ENCODE measurements around the gene GOLGA2. TPM values are rescaled to one million over a fixed set of nuclear protein-coding genes. Genes with fewer than 3 reads are reported as not detected.
"Not testable (repeated sequence)": the region's sequence is repeated elsewhere in the genome, so short reads cannot be mapped to it uniquely, and the experiment has no call there.

GOLGA2 gene
- total RNA-seq, 1 donor = 116 TPM

GRCh38 chr9:128233817-128234406 lies 41.9 kb downstream of the GOLGA2 start:
- no peak overlapping the region for H3K4me3 ChIP-seq (ENCODE audit: low read depth, low read length)
- DNase-seq (ENCODE audit: low read depth) = no peak
- TF ChIP-seq CTCF (IDR thresholded peaks at IDR 0.05; ENCODE audit: insufficient read depth, low read depth, low read length) = no peak

- TF ChIP-seq CTCF (IDR thresholded peaks at IDR 0.05; ENCODE audit: insufficient read depth, low read depth, low read length) = no peak
- DNase-seq (ENCODE audit: low read depth) = no peak
- no peak overlapping the region for H3K4me3 ChIP-seq (ENCODE audit: low read depth, low read length)
Measured at GRCh38 chr9:128232528-128233428, 43.0 kb downstream of the GOLGA2 start.

DNA sequence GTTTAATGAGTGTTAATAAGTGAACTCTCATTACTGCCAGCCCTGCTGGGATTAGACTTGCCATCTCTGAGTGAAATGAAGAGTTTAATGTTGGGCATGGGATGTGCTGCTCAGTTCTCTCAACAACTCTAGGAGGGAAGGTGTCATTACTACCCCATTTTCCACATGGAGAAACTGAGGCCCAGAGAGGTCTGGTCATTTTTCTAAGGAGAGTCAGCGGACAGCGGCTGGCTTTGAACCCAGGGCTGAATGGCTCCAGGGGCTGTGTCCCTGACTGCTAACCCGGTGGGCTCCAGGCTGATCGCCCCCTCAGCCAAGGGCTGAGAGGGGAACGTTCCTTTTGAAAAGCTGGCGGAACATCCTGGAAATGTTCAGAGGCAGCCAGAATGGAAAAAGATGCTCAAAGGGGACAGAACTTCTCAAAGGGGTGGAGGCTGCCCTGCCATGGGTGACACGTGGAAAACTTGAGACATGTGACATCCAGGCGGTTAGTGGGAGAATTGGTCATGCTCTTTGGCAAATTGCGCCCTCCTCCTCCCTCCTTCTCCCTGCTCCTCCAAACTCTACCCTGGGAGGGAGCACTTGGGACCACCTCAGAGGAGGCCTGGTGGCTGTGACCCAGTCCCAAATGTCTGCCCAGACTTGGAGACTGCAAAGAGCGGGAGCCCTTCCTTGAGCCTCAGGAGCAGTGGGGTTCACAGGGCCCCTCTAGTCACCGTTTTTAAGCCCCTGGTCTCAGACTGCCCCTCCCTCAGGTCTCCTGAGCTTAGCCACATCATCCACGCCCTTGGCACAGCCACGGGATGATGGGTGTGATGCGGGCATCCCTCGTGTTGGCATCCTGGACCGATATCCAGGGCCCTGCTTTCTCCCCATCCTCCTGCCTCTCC lies 43.9 kb downstream of the GOLGA2 start:
- DNase-seq (ENCODE audit: low read depth) = no peak
- H3K4me3 ChIP-seq (ENCODE audit: low read depth, low read length) = no peak overlapping the region
- no peak for TF ChIP-seq CTCF (IDR thresholded peaks at IDR 0.05; ENCODE audit: insufficient read depth, low read depth, low read length)

GRCh38 chr9:128230897-128231296 lies 44.9 kb downstream of the GOLGA2 start:
- not testable (repeated sequence) for DNase-seq (ENCODE audit: low read depth)

GRCh38 chr9:128226412-128226801 lies 49.4 kb downstream of the GOLGA2 start:
- no peak for DNase-seq (ENCODE audit: low read depth)
- no peak for TF ChIP-seq CTCF (IDR thresholded peaks at IDR 0.05; ENCODE audit: insufficient read depth, low read depth, low read length)
- H3K4me3 ChIP-seq (ENCODE audit: low read depth, low read length) = no peak overlapping the region

More at GRCh38 chr9:128230897-128231296, 44.9 kb downstream of the GOLGA2 start:
- H3K4me3 ChIP-seq (ENCODE audit: low read depth, low read length) = not testable (repeated sequence)

GRCh38 chr9:128225770-128226411 lies 49.9 kb downstream of the GOLGA2 start:
- no peak overlapping the region for H3K4me3 ChIP-seq (ENCODE audit: low read depth, low read length)
- no peak for TF ChIP-seq CTCF (IDR thresholded peaks at IDR 0.05; ENCODE audit: insufficient read depth, low read depth, low read length)

More at GRCh38 chr9:128225770-128226411, 49.9 kb downstream of the GOLGA2 start:
- no peak for DNase-seq (ENCODE audit: low read depth)
